ENCODE measurements around the gene KRT1.
"Not testable (repeated sequence)": the region's sequence is repeated elsewhere in the genome, so short reads cannot be mapped to it uniquely, and the experiment has no call there.

The KRT1 gene

GRCh38 chr12:52681526-52682380 is 1.5 kb upstream of the KRT1 start:
- no peak for DNase-seq

- DNase-seq = no peak
Measured at GRCh38 chr12:52679875-52680274, 332 bp downstream of the KRT1 start.

- no peak for DNase-seq
Measured at GRCh38 chr12:52677671-52678070, 2.5 kb downstream of the KRT1 start.

GRCh38 chr12:52677126-52677525 is 3.1 kb downstream of the KRT1 start:
- no peak for DNase-seq

- DNase-seq = no peak
Measured at GRCh38 chr12:52676163-52676562, 4.0 kb downstream of the KRT1 start.

GRCh38 chr12:52675301-52675701 is 4.9 kb downstream of the KRT1 start:
- no peak for DNase-seq

GRCh38 chr12:52674433-52674775 is 5.8 kb downstream of the KRT1 start:
- DNase-seq = no peak

GRCh38 chr12:52673713-52674432 is 6.3 kb downstream of the KRT1 start:
- DNase-seq = no peak

GRCh38 chr12:52673217-52673616 is 7.0 kb downstream of the KRT1 start:
- no peak for DNase-seq

- DNase-seq = no peak
Measured at GRCh38 chr12:52672321-52672933, 7.8 kb downstream of the KRT1 start.

- no peak for DNase-seq
Measured at GRCh38 chr12:52670961-52671360, 9.2 kb downstream of the KRT1 start.

GRCh38 chr12:52670506-52670905 is 9.7 kb downstream of the KRT1 start:
- no peak for DNase-seq

- not testable (repeated sequence) for DNase-seq
Measured at GRCh38 chr12:52669941-52670340, 10.3 kb downstream of the KRT1 start.

GRCh38 chr12:52669426-52669825 is 10.8 kb downstream of the KRT1 start:
- no peak for DNase-seq

- DNase-seq = no peak
Measured at GRCh38 chr12:52667931-52668330, 12.3 kb downstream of the KRT1 start.

- no peak for DNase-seq
Measured at GRCh38 chr12:52667509-52667908, 12.7 kb downstream of the KRT1 start.

GRCh38 chr12:52666471-52666870 is 13.7 kb downstream of the KRT1 start:
- DNase-seq = no peak

GRCh38 chr12:52663420-52663819 is 16.8 kb downstream of the KRT1 start:
- no peak for DNase-seq

GRCh38 chr12:52662918-52663229 is 17.3 kb downstream of the KRT1 start:
- DNase-seq = no peak

- no peak for DNase-seq
Measured at GRCh38 chr12:52662093-52662917, 17.9 kb downstream of the KRT1 start.

GRCh38 chr12:52661668-52662067 is 18.5 kb downstream of the KRT1 start:
- DNase-seq = no peak

GRCh38 chr12:52660934-52661499 is 19.2 kb downstream of the KRT1 start:
- DNase-seq = no peak

- no peak for DNase-seq
Measured at GRCh38 chr12:52659951-52660350, 20.3 kb downstream of the KRT1 start.
